GM18499 (cell line): ENCODE results near the gene COL21A1.
"Not testable (repeated sequence)": the region's sequence is repeated elsewhere in the genome, so short reads cannot be mapped to it uniquely, and the experiment has no call there.

Experiments
- ATAC-seq: cut with Tn5 transposase; IDR thresholded peaks from one replicate; pipeline ENCODE4 v1.9.1; 2021; ENCODE audit warnings: moderate number of reproducible peaks; ENCODE audit not compliant: insufficient read depth, unreplicated experiment

The COL21A1 gene

DNA sequence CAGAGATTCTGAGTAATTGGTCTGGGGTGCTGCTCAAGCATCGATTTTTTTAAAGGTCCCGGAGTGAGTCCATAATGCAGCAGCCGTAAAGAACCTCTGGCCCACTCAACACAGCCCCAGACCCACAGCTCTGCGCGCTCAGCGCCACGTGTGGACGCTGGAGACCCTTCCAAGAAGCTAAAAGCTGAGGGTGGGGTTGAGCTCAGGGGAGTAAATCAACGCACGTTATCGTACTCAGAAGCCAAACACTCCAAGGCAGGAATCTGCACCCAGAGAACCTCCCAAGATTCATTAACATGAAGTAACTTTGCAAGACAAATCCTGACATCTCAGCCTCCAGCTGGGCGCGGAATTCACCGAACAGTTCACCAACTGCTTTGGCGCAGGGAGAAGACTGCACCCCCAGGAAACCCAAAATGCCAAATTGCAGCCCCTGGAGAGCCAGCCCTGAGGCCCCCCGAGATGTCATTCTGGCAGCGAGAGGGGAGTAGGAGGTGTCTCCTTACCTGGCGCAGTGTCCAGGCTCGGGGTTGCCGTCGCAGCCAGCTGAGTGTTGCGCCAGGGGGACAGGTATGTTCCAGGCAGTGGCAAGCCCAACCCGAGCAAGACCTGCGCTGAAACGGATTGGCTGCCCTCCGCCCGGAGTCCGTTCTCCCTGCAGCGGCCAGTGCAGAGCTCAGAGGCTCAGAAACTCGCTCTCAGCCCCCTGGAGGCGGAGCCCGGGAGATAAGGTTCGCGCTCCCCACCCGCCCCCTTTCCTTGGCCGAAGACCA is at the start of gene COL21A1:
Gene COL21A1 (minus strand): TSS at position 700 of the 773 bp plus-strand sequence. CDS start 64,962 bp downstream, outside the sequence.
- no peak for ATAC-seq

DNA sequence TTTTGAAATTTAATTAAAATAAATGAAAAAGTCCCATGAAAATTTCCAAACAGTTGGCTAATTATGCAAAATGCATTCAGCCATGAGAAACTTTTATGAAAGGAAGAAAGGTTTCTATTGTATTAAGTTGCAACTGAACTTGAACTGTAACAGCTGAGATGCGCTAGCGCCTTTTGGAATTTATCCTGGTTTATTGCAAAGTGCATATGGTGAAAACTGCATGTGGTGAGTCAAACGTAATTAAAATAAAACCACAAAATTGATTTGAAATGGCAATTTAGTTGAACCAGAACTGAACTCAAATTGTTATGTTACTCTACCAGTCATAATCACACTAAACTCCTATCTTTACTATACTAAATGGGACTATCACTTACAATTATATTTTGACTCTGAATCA is 46.4 kb upstream of the COL21A1 start:
- no peak for ATAC-seq

GRCh38 chr6:56292505-56293181 is 45.3 kb upstream of the COL21A1 start:
- ATAC-seq, result no peak

DNA sequence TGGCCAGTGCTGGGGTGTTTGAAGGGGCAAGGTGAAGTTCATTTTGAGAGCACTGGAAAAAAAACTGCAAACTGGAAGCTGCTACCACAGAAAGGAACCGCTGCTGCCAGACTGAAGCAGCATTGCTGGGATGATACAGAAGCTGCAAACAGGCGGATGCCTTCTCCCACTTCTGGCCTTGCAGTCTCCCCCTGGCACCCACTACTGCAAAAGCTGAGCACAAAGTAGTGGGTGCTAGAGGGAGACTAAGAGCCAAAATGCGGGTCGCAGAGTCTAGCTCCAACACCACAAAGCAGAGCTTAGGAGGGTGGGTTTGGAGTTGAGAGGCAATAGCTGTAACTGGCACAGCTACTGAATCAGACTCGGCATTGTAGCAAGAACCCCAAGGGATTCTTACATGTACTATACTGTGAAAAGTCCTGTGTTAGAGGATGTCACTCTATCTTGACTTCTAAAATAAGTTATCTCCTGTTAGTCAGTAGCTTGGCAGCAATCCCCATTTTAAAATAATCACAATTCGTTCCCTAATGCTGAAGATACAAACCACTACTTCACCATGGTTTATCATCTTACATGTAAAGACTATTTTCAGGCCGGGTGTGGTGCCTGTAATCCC is 44.0 kb upstream of the COL21A1 start:
- ATAC-seq, result no peak

DNA sequence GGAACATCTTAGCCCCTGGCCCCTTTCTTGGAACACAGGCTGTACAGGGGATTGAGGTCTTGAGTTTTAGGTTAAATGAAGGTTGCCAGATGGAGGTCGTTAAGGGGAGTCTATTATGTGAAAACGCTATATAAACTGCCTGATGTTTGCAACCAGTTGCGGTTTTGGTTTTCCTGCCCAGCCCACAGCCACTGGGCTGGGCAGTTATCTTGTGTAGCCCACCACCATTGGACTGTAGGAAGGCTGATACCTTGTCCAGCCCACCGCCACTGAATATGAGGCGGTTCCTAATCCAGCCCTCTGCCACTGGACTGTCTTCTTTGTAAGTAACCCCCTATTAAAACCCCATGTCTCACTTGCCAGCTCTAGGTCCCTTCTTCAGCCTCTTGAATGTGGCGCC is 42.3 kb upstream of the COL21A1 start:
- ATAC-seq, result no peak

- no peak for ATAC-seq
Observed at GRCh38 chr6:56288347-56288746, 41.0 kb upstream of the COL21A1 start.

DNA sequence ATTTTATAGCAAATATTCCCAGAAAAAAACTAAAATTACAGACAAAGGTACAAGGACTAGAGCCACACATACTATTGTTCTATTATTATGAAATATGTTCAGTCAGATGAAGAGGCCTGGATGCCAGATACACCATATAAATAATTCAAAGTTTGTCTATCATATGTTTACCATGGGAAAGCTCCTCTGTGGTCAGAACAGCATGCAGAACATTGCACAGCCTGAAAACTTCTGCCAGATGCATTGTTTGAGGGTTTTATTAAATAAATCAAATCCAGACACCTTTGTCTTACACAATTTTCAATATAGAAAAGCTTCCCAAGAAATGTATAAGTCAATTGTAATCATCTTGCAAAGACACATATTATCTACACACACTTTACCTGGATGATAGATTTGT is 35.0 kb upstream of the COL21A1 start:
- ATAC-seq, result no peak

GRCh38 chr6:56280126-56280525 is 32.7 kb upstream of the COL21A1 start:
- ATAC-seq, result no peak

GRCh38 chr6:56279331-56280080 is 32.1 kb upstream of the COL21A1 start:
- no peak for ATAC-seq

DNA sequence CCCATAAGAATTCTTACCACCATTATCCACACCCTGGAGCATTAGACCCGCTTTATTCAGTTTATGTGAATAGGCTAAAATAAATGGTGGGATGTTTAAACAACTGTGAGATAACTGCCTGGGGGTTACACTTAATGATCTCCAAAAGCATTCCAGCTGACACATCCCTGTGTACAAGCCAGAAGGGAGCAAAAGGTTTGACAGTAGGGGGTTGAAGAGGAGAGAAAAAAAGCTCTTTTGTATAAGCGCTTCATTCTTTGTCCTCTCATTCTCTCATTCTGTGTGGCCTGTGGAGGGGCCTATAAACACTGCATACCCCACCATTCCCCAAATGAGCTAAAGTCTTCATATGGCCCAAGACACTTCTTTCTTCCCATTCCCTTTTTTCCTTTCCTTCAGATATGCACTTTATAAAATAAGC is 30.8 kb upstream of the COL21A1 start:
- no peak for ATAC-seq

DNA sequence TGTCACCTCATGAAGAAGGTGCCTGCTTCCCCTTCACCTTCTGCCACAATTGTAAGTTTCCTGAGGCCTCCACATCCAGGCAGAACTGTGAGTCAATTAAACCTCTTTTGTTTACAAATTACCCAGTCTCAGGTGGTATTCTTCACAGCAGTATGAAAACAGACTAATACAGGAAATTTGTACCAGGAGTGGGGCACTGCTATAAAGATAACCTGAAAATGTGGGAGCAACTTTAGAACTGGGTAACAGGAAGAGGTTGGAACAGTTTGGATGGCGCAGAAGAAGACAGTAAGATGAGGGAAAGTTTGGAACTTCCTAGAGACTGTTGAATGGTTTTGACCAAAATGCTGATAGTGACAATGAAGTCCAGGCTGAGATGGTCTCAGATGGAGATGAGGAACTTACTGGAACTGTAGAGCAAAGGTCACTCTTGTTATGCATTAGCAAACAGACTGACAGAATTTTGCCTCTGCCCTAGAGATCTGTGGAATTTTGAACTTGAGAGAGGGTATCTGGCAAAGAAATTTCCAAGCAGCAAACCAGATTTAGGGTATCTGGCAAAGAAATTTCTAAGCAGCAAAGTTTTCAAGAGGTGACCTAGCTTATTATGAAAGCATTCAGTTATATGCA is 23.5 kb upstream of the COL21A1 start:
- no peak for ATAC-seq

- no peak for ATAC-seq
Observed at GRCh38 chr6:56268266-56268665, 20.9 kb upstream of the COL21A1 start.

- ATAC-seq, result no peak
Observed at GRCh38 chr6:56266011-56266410, 18.6 kb upstream of the COL21A1 start.

GRCh38 chr6:56263596-56264315 is 16.4 kb upstream of the COL21A1 start:
- no peak for ATAC-seq

DNA sequence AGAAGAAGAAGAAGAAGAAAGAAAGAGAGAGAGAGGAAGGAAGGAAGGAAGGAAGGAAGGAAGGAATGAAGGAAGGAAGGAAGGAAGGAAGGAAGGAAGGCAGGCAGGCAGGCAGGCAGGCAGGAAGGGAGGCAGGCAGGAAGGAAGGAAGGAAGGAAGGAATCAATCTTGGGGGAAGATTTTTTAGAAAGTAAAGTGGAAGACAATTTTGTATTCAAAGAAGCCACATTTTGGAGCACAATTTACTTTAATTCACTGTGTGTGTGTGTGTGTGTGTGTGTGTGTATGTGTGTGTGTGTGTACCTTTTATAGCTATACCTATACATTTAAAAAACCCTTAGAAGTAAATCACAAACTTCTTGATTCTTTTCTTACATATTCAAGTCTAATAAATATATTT is 13.2 kb upstream of the COL21A1 start:
- ATAC-seq, result not testable (repeated sequence)

DNA sequence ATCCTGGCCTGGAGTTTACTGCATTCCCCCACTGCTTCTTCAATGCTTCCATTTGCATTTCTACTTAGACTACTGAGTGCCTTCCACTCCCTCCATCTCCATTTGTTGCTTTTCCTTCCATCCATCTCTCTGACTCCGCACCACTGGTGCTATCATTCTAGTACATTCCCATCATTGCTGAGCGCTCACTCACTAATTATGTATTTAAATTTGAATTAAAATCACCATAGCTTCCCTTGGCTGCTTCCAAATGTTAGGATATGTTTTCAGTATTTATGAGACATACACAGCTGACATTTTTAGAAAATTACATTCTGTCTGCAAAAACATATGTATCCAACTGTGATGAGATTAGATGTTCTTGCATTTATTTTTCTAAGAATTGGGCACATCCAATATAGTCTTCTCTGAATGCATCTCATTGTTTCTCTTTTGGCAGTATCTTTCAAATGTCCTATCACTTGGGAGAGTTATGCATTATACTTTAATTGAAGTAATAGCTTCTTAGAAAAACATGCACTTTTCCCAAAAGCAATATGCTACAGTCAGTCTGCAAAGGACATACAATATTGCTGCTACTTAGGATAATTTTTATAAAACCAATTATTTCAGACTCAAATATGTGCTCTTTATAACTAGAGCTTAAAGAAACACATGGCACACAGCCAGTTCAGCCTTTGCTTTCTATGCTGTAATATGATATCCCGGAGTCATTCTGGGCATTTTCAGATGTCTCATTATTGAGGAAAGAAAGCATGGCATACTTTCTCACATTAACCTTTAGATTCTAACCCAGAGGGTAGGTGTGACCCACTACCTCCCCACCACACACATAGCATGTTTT is 12.1 kb upstream of the COL21A1 start:
- no peak for ATAC-seq

DNA sequence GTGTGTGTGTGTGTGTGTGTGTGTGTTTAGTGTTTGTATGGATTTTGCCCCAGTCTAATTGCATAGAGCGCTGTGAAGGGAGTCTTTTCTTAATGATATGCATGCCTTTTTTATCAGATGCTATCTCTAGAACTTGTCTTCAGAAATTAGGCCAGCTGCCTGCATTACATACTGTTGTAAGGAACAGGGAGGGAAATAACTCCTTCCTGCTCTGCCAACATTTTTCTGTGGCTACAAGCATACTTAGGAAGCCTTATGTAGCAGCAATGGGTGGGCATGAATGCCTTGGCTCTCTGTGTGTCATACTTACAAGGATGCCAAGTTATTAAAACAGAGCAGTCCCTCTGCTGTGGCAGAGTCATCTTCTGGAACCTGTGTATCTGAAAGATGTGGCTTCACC is 8.0 kb upstream of the COL21A1 start:
- ATAC-seq, result no peak

DNA sequence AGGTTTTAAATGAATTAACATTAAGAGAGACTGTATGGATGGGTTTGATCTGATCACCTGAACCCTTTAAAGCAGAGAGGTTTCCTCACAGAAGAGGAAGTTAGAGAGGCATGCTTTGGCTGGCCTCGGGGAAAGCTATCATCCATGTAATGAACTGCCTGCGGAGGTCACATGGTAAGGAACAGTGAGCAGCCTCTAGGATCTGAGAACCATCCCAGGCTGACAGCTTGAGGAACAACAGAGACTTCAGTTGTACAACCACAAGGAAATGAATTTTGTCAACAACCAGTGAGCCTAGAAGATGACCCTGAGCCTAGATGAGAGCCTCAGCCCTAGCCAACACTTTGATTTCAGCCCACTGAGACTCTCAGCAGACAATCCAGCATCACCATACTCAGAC is 2.9 kb upstream of the COL21A1 start:
- no peak for ATAC-seq

GRCh38 chr6:56247654-56248122 is 308 bp upstream of the COL21A1 start:
- no peak for ATAC-seq
